Measurements from ENCODE around the gene UST.

- TF ChIP-seq CTCF (IDR thresholded peaks at IDR 0.05) (no peak), POLR2A (IDR thresholded peaks at IDR 0.05) (no peak)
Observed at GRCh38 chr6:148716811-148717210, 30.0 kb upstream of the UST start.

All from esophagus squamous epithelium (tissue), 4 donors.